Colonic mucosa (tissue), 4 donors: ENCODE measurements around the gene FSD1L. TPM values are rescaled to one million over a fixed set of nuclear protein-coding genes. Genes with fewer than 3 reads are reported as not detected.
A peak's percentile ranks its signal among the peaks of the same experiment; 100 is the strongest.

Source experiments
- DNase-seq: peaks from one replicate; pipeline ENCODE4 v3.0.0-alpha.2; 2020
- H3K27ac ChIP-seq: fragments of 200-600 bp; one replicate; pipeline ENCODE4 v1.8.0; 2021
- H3K27me3 ChIP-seq: fragments of 200-600 bp; one replicate; pipeline ENCODE4 v1.8.0; 2021
- H3K36me3 ChIP-seq: fragments of 200-600 bp; one replicate; pipeline ENCODE4 v1.8.0; 2021
- H3K4me1 ChIP-seq: fragments of 200-600 bp; one replicate; pipeline ENCODE4 v1.8.0; 2021; ENCODE audit warnings: mild to moderate bottlenecking
- H3K4me3 ChIP-seq: fragments of 200-600 bp; one replicate; pipeline ENCODE4 v1.8.0; 2021
- H3K9ac ChIP-seq, 2 donors: one replicate each; pipeline ENCODE4 v1.7.0; 2013; ENCODE audit warnings: control low read depth in 2 of 2, low read depth in 2 of 2, low read length in 2 of 2
- H3K9me3 ChIP-seq: fragments of 200-600 bp; one replicate; pipeline ENCODE4 v1.8.0; 2021
- CTCF ChIP-seq: fragments of 200-600 bp; IDR thresholded peaks from one replicate; pipeline ENCODE4 v1.8.0; 2022; ENCODE audit warnings: antibody characterized with exemption, mild to moderate bottlenecking
- intact Hi-C: fragments of 100-400 bp; cut with DNase I; formaldehyde crosslinking; loops from one replicate; pipeline ENCODE4 v1.14.1; 2022
- total RNA-seq, 2 donors: library from RNA; stranded (reverse); fragmentation: NEBNext Ultra II Directional in 1 of 2; extraction: Animal tissue kit (Norgen Biotek cat#: 25700) in 1 of 2; gene quantifications; one replicate each; pipeline ENCODE4 v1.2.1, GENCODE V29; 2021
- donor health status: healthy.
- donor health status: DM: no; HTN: no; CAD: no.
- donor health status: DM: no; HTN: no; CAD: no.

FSD1L gene
- total RNA-seq, 2 donors from 2014 or later = 4.3 to 6.0 TPM

- intact Hi-C loops = no loop called here
- no peak for DNase-seq
- no peak overlapping the region for H3K9ac ChIP-seq
- H3K4me3 ChIP-seq = no peak overlapping the region
- H3K9me3 ChIP-seq = no peaks in the 10 kb centered on the region
- no peak overlapping the region for H3K27ac ChIP-seq
- no peaks in the 10 kb centered on the region for H3K36me3 ChIP-seq
- no peaks in the 10 kb centered on the region for H3K4me1 ChIP-seq
- H3K27me3 ChIP-seq = no peaks in the 10 kb centered on the region
- no peak for TF ChIP-seq CTCF
Observed at GRCh38 chr9:105426657-105427056, 21.2 kb upstream of the FSD1L start.

- intact Hi-C loops = no loop called here
- no peak for TF ChIP-seq CTCF
- Histone ChIP-seq H3K27ac (peak overlapping the region; percentile 43), H3K9ac (no peak overlapping the region), H3K4me1 (no peaks in the 10 kb centered on the region), H3K9me3 (no peaks in the 10 kb centered on the region), H3K27me3 (no peaks in the 10 kb centered on the region), H3K4me3 (no peak overlapping the region), H3K36me3 (no peaks in the 10 kb centered on the region)
- DNase-seq = no peak
Observed at GRCh38 chr9:105431424-105432246, 16.2 kb upstream of the FSD1L start.

GRCh38 chr9:105432247-105432842 lies 15.5 kb upstream of the FSD1L start:
- intact Hi-C loops = no loop called here

GRCh38 chr9:105435453-105435852 lies 12.4 kb upstream of the FSD1L start:
- no peaks in the 10 kb centered on the region for H3K27me3 ChIP-seq
- DNase-seq = no peak
- TF ChIP-seq CTCF = no peak
- intact Hi-C loops = no loop called here
- no peak overlapping the region for H3K9ac ChIP-seq
- no peak overlapping the region for H3K27ac ChIP-seq
- no peaks in the 10 kb centered on the region for H3K9me3 ChIP-seq
- no peaks in the 10 kb centered on the region for H3K36me3 ChIP-seq
- no peak overlapping the region for H3K4me3 ChIP-seq
- H3K4me1 ChIP-seq = no peaks in the 10 kb centered on the region

More at GRCh38 chr9:105432247-105432842, 15.5 kb upstream of the FSD1L start:
- Histone ChIP-seq H3K27ac (peak overlapping the region; percentile 43), H3K27me3 (no peaks in the 10 kb centered on the region), H3K9me3 (no peaks in the 10 kb centered on the region), H3K4me3 (no peak overlapping the region), H3K36me3 (no peaks in the 10 kb centered on the region), H3K4me1 (no peaks in the 10 kb centered on the region), H3K9ac (no peak overlapping the region)
- TF ChIP-seq CTCF = no peak
- DNase-seq = no peak

GRCh38 chr9:105436783-105437182 lies 11.1 kb upstream of the FSD1L start:
- no peak overlapping the region for H3K27ac ChIP-seq
- no peak for TF ChIP-seq CTCF
- no peaks in the 10 kb centered on the region for H3K36me3 ChIP-seq
- H3K4me3 ChIP-seq = no peak overlapping the region
- no peaks in the 10 kb centered on the region for H3K9me3 ChIP-seq
- H3K9ac ChIP-seq = no peak overlapping the region
- no peaks in the 10 kb centered on the region for H3K4me1 ChIP-seq
- no peak for DNase-seq
- intact Hi-C loops = no loop called here
- H3K27me3 ChIP-seq = no peaks in the 10 kb centered on the region
